Liver (tissue), 9 donors: Measurements from ENCODE around the gene PLOD3. TPM values are rescaled to one million over a fixed set of nuclear protein-coding genes. Genes with fewer than 3 reads are reported as not detected.

Source experiments
- DNase-seq: peaks from one replicate; pipeline ENCODE4 v3.0.0-alpha.2; 2017; ENCODE audit warnings: low spot score
- H3K27ac ChIP-seq, 2 donors: one replicate each; pipeline ENCODE4 v1.7.0; 2013; ENCODE audit warnings: inconsistent platforms in 2 of 2, low read length in 2 of 2, control low read depth in 1 of 2, low read depth in 1 of 2, mild to moderate bottlenecking in 1 of 2
- H3K27me3 ChIP-seq, 4 donors: one replicate each; pipeline versions ENCODE4 v1.6.1 to v1.7.0; 2013; ENCODE audit warnings: low read length in 3 of 4, inconsistent platforms in 1 of 4, mild to moderate bottlenecking in 1 of 4, moderate library complexity in 1 of 4; ENCODE audit not compliant: control insufficient read depth in 4 of 4, insufficient read depth in 4 of 4
- H3K36me3 ChIP-seq, 4 donors: one replicate each; pipeline versions ENCODE4 v1.6.1 to v1.7.0; 2013; ENCODE audit warnings: low read length in 3 of 4, mild to moderate bottlenecking in 3 of 4, low read depth in 1 of 4, moderate library complexity in 1 of 4; ENCODE audit not compliant: control insufficient read depth in 4 of 4, insufficient read depth in 3 of 4
- H3K4me1 ChIP-seq, 4 donors: one replicate each; pipeline versions ENCODE4 v1.6.1 to v1.7.0; 2013; ENCODE audit warnings: low read length in 3 of 4, mild to moderate bottlenecking in 3 of 4, moderate library complexity in 1 of 4; ENCODE audit not compliant: control insufficient read depth in 4 of 4, insufficient read depth in 4 of 4
- H3K4me3 ChIP-seq, 3 donors: one replicate each; pipeline versions ENCODE4 v1.6.1 to v1.7.0; 2013; ENCODE audit warnings: low read length in 3 of 3, control low read depth in 1 of 3, low read depth in 1 of 3, mild to moderate bottlenecking in 1 of 3
- H3K9ac ChIP-seq, 2 donors: one replicate each; pipeline ENCODE4 v1.7.0; 2013; ENCODE audit warnings: low read length in 2 of 2, mild to moderate bottlenecking in 2 of 2, moderate library complexity in 2 of 2, control low read depth in 1 of 2, low read depth in 1 of 2
- H3K9me3 ChIP-seq, 4 donors: one replicate each; pipeline versions ENCODE4 v1.6.1 to v1.7.0; 2013; ENCODE audit warnings: low read length in 3 of 4; ENCODE audit not compliant: control insufficient read depth in 4 of 4
- ATF3 ChIP-seq: IDR thresholded peaks from 2 replicates; pipeline ENCODE4 v1.6.1; 2016; ENCODE audit warnings: antibody characterized with exemption
- CTCF ChIP-seq: fragments of 150-350 bp; IDR thresholded peaks from 2 replicates; pipeline ENCODE4 v1.5.1; 2017; ENCODE audit warnings: improper control_type of control experiment, low read depth, low read length; ENCODE audit not compliant: missing input control
- EGR1 ChIP-seq, 2 donors: IDR thresholded peaks; 2 replicates each; pipeline ENCODE4 v1.6.1; 2016 to 2018; ENCODE audit warnings: antibody characterized with exemption in 2 of 2, low read depth in 2 of 2
- FOXA1 ChIP-seq: IDR thresholded peaks from 2 replicates; pipeline ENCODE4 v1.6.1; 2016; ENCODE audit warnings: antibody characterized with exemption
- GABPA ChIP-seq, 2 donors: IDR thresholded peaks in 1 of 2; conservative IDR thresholded peaks in 1 of 2; 2 replicates each; pipeline ENCODE4 v1.6.1; 2016; ENCODE audit warnings: antibody characterized with exemption in 2 of 2, mild to moderate bottlenecking in 1 of 2, moderate library complexity in 1 of 2
- HNF4A ChIP-seq, 2 donors: conservative IDR thresholded peaks; 2 replicates each; pipeline ENCODE4 v1.6.1; 2016; ENCODE audit warnings: antibody characterized with exemption in 2 of 2, mild to moderate bottlenecking in 2 of 2
- HNF4G ChIP-seq: IDR thresholded peaks from 2 replicates; pipeline ENCODE4 v1.6.1; 2016; ENCODE audit warnings: antibody characterized with exemption
- JUND ChIP-seq, 2 donors: IDR thresholded peaks; 2 replicates each; pipeline ENCODE4 v1.6.1; 2016; ENCODE audit warnings: antibody characterized with exemption in 2 of 2
- RAD21 ChIP-seq, 2 donors: IDR thresholded peaks; 2 replicates each; pipeline ENCODE4 v1.6.1; 2016; ENCODE audit warnings: antibody characterized with exemption in 2 of 2, mild to moderate bottlenecking in 2 of 2
- REST ChIP-seq: IDR thresholded peaks from 2 replicates; pipeline ENCODE4 v1.6.1; 2016; ENCODE audit warnings: antibody characterized with exemption, mild to moderate bottlenecking
- RXRA ChIP-seq, 2 donors: IDR thresholded peaks; 2 replicates each; pipeline ENCODE4 v1.6.1; 2017 to 2018; ENCODE audit warnings: antibody characterized with exemption in 2 of 2, mild to moderate bottlenecking in 1 of 2
- SP1 ChIP-seq: IDR thresholded peaks from 2 replicates; pipeline ENCODE4 v1.6.1; 2018; ENCODE audit warnings: antibody characterized with exemption, mild to moderate bottlenecking
- TAF1 ChIP-seq: conservative IDR thresholded peaks from 2 replicates; pipeline ENCODE4 v1.6.1; 2016; ENCODE audit warnings: antibody characterized with exemption, mild to moderate bottlenecking
- ZBTB33 ChIP-seq: IDR thresholded peaks from 2 replicates; pipeline ENCODE4 v1.6.1; 2016; ENCODE audit warnings: antibody characterized with exemption
- WGBS: extraction: QIAGEN DNeasy Blood & Tissue Kit; methylation state at CpG from one replicate; pipeline ENCODE4 v1.1.7; 2013; 5-methylcytosine and 5-hydroxymethylcytosine counted together
- polyA plus RNA-seq, 2 donors: library from polyadenylated mRNA; stranded (reverse) in 1 of 2; unstranded in 1 of 2; fragments of 200-250 nt in 1 of 2; fragments of >200 nt in 1 of 2; fragmentation: Nextera tagmentation in 1 of 2; extraction: Ambion mirVana in 1 of 2; gene quantifications; one replicate each; pipeline versions ENCODE4 v1.2.1 to v1.2.3, GENCODE V29; 2013 to 2015
- total RNA-seq, 2 donors: library from RNA; depleted of rRNA; stranded (reverse); fragments of >200 nt; gene quantifications; one replicate each; pipeline ENCODE4 v1.2.3, GENCODE V29; 2014
- donor health status: healthy.
- donor health status: healthy.
- donor health status: healthy.
- donor health status: healthy.
- donor health status: healthy.

PLOD3 gene
- total and polyA plus RNA-seq, 4 donors = 19.4 to 42.9 (median 27.7) TPM

GRCh38 chr7:101179713-101180112 lies 37.7 kb downstream of the PLOD3 start:
- H3K4me1 ChIP-seq = peaks cover 0 to 4% (median 2%) of the 10 kb centered on the region in 4 donors
- TF ChIP-seq ATF3 (no peak), HNF4G (no peak), REST (no peak), SP1 (no peak), RXRA (IDR thresholded peaks at IDR 0.05) (no peak), TAF1 (no peak), GABPA (IDR thresholded peaks at IDR 0.05 in 1 of 2, conservative IDR thresholded peaks at IDR 0.05 in 1 of 2) (no peak), ZBTB33 (no peak), FOXA1 (no peak), CTCF (no peak), JUND (IDR thresholded peaks at IDR 0.05) (no peak), EGR1 (IDR thresholded peaks at IDR 0.05; ENCODE audit: low read depth in 2 of 2) (no peak), RAD21 (IDR thresholded peaks at IDR 0.05) (no peak)
- no peak overlapping the region for H3K4me3 ChIP-seq
- WGBS = 4% methylated on average over 27 of the region's 27 CpGs
- H3K9ac ChIP-seq = no peak overlapping the region
- no peaks in the 10 kb centered on the region for H3K36me3 ChIP-seq
- no peak overlapping the region for H3K27ac ChIP-seq
- DNase-seq = no peak
- H3K9me3 ChIP-seq = no peaks in the 10 kb centered on the region
- peaks cover 0 to 6% (median 2%) of the 10 kb centered on the region in 4 donors for H3K27me3 ChIP-seq

- WGBS = 4% methylated on average over 20 of the region's 20 CpGs
- DNase-seq = no peak
- peaks cover 0 to 9% (median 4%) of the 10 kb centered on the region in 4 donors for H3K27me3 ChIP-seq
- H3K4me3 ChIP-seq = no peak overlapping the region
- TF ChIP-seq REST (no peak), HNF4A (conservative IDR thresholded peaks at IDR 0.05) (no peak), RAD21 (IDR thresholded peaks at IDR 0.05) (no peak)
- peaks cover 0 to 8% (median 2%) of the 10 kb centered on the region in 4 donors for H3K4me1 ChIP-seq
- H3K9ac ChIP-seq = no peak overlapping the region
- no peaks in the 10 kb centered on the region for H3K36me3 ChIP-seq
- H3K27ac ChIP-seq = no peak overlapping the region
- no peaks in the 10 kb centered on the region for H3K9me3 ChIP-seq
Observed at GRCh38 chr7:101179117-101179516, 38.3 kb downstream of the PLOD3 start.
